Measurements from ENCODE around the gene SLMAP.

Gene SLMAP

DNA sequence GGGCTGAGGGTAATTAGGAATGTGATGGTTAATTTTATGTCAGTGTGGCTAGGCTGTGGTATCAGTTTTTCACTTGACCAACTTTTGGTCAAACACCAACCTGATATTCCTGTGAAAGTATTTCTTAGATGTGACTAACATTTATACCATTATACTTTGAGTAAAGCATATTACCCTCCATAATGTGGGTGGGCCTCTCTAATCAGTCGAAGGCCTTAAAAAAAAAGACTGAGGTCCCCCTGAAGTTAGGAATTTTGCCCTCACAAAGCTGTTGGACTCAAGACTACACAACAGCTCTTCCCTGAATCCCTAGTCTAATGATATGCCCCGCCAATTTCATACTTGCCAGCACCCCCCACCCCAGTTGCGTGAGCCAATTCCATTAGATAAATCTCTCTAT, 12.5 kb downstream of the SLMAP start:
- TF ChIP-seq, protein P1, sequence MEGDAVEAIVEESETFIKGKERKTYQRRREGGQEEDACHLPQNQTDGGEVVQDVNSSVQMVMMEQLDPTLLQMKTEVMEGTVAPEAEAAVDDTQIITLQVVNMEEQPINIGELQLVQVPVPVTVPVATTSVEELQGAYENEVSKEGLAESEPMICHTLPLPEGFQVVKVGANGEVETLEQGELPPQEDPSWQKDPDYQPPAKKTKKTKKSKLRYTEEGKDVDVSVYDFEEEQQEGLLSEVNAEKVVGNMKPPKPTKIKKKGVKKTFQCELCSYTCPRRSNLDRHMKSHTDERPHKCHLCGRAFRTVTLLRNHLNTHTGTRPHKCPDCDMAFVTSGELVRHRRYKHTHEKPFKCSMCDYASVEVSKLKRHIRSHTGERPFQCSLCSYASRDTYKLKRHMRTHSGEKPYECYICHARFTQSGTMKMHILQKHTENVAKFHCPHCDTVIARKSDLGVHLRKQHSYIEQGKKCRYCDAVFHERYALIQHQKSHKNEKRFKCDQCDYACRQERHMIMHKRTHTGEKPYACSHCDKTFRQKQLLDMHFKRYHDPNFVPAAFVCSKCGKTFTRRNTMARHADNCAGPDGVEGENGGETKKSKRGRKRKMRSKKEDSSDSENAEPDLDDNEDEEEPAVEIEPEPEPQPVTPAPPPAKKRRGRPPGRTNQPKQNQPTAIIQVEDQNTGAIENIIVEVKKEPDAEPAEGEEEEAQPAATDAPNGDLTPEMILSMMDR (conservative IDR thresholded peaks at IDR 0.05; ENCODE audit: low read depth, low read length) = no peak

DNA sequence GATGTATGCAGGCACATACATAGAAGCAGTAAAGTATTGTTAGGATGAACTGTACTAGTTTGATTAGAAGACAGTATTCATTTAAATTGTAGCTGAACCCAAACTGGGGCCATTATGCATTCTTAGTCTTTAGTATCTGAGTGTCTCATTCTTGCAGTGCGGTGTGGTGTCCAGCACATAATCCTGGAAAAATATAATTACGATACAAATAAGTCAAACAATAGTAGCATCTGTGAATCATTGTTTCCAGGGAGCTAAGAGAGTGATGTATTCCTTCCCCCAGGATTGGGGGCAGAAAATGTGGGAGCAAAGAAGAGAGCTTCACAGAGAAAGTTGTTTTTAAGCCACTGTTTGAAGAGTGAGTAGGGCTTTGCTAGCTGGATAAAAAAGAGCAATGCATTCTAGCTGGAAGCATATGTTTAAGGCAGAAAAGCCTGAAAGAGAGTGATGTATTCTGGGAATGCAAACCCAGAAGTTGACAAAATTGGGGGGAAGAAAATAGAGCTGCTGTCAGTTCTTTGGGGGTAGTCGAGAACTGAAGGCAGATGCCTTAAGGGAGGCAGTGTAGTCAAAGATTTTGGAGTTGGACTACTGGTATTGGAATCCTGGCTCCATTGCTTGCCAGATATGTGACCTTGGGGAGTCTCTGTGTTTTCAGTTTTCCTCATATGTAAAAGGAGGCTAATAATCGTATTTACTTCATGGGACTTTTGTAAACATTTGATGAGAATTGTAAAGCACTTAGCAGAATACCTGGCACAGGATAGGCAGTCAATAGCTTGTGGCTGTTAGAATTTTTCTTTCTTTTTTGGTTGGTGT, 14.1 kb downstream of the SLMAP start:
- TF ChIP-seq, protein P1 (conservative IDR thresholded peaks at IDR 0.05; ENCODE audit: low read depth, low read length) = no peak
- Histone ChIP-seq H2AFZ (ENCODE audit: low read depth) (no peak overlapping the region), H4K20me1 (ENCODE audit: insufficient read depth) (no peaks in the 10 kb centered on the region), H3K27ac (no peak overlapping the region), H3K9ac (no peak overlapping the region), H3K36me3 (ENCODE audit: insufficient read depth) (no peaks in the 10 kb centered on the region), H3K4me3 (IDR thresholded peaks at IDR 0.05; ENCODE audit: insufficient read depth, low read depth, low read length) (no peak overlapping the region), H3K79me2 (ENCODE audit: insufficient read depth, low read depth) (peaks cover 8% of the 10 kb centered on the region; the same call in 1 of the 2 replicates), H3K4me1 (ENCODE audit: low read depth, poor library complexity, severe bottlenecking) (no peaks in the 10 kb centered on the region), H3K4me2 (no peak overlapping the region), H3K27me3 (ENCODE audit: insufficient read depth, low read depth) (no peaks in the 10 kb centered on the region)

More for the DNA sequence above, 12.5 kb downstream of the SLMAP start:
- Histone ChIP-seq H3K4me3 (IDR thresholded peaks at IDR 0.05; ENCODE audit: insufficient read depth, low read depth, low read length) (no peak overlapping the region), H3K27me3 (ENCODE audit: insufficient read depth, low read depth) (no peaks in the 10 kb centered on the region), H3K9ac (no peak overlapping the region), H3K27ac (no peak overlapping the region), H4K20me1 (ENCODE audit: insufficient read depth) (no peaks in the 10 kb centered on the region), H3K36me3 (ENCODE audit: insufficient read depth) (no peaks in the 10 kb centered on the region), H2AFZ (ENCODE audit: low read depth) (no peak overlapping the region), H3K4me1 (ENCODE audit: low read depth, poor library complexity, severe bottlenecking) (no peaks in the 10 kb centered on the region), H3K4me2 (no peak overlapping the region), H3K79me2 (ENCODE audit: insufficient read depth, low read depth) (peaks cover 8% of the 10 kb centered on the region; the same call in 1 of the 2 replicates)

DNA sequence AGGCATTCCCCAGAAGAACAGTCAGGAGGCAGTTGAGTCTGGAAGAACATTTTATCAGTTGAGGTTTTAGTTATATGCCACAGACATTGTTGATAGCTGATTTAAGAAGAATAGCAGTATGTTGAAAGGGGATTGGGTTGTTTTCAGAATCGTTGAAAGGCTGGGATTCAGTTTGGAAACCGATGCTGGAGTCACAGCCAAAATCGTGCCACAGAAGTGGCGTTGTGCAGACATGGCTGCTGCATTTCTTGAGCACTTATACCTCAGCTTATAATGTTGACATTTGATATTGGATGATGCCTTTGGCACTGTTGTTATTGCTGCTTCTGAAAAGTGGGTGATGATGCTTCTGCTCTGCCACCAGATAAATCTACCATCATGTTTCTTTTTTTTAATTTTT, 16.1 kb downstream of the SLMAP start:
- H3K27me3 ChIP-seq (ENCODE audit: insufficient read depth, low read depth) = no peaks in the 10 kb centered on the region
- H3K36me3 ChIP-seq (ENCODE audit: insufficient read depth) = no peaks in the 10 kb centered on the region
- H3K79me2 ChIP-seq (ENCODE audit: insufficient read depth, low read depth) = peaks cover 8% of the 10 kb centered on the region; the same call in 1 of the 2 replicates
- TF ChIP-seq, protein P1 (conservative IDR thresholded peaks at IDR 0.05; ENCODE audit: low read depth, low read length) = no peak
- H2AFZ ChIP-seq (ENCODE audit: low read depth) = no peak overlapping the region
- H3K4me3 ChIP-seq (IDR thresholded peaks at IDR 0.05; ENCODE audit: insufficient read depth, low read depth, low read length) = no peak overlapping the region
- H4K20me1 ChIP-seq (ENCODE audit: insufficient read depth) = no peaks in the 10 kb centered on the region
- no peak overlapping the region for H3K9ac ChIP-seq
- H3K4me2 ChIP-seq = no peak overlapping the region
- no peak overlapping the region for H3K27ac ChIP-seq
- H3K4me1 ChIP-seq (ENCODE audit: low read depth, poor library complexity, severe bottlenecking) = no peaks in the 10 kb centered on the region

DNA sequence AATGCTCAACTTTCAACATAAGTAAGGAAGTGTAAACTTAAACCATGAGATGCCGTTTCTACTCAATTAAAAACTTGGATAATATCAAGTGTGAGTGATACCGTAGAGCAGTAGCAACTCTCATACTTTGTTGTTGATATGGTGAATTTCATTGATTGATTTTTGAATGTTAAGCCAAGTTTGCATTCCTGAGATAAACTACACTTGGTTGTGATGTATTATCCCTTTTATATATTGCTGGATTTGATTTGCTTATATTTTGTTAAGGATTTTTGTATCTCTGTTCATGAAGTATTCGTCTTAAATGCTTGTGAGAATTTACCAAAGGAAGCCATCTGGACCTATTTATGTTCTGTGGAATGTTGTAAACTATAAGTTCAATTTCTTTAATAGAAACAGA, 21.7 kb downstream of the SLMAP start:
- Histone ChIP-seq H3K9ac (no peak overlapping the region), H3K4me3 (IDR thresholded peaks at IDR 0.05; ENCODE audit: insufficient read depth, low read depth, low read length) (no peak overlapping the region), H3K4me1 (ENCODE audit: low read depth, poor library complexity, severe bottlenecking) (no peaks in the 10 kb centered on the region), H4K20me1 (ENCODE audit: insufficient read depth) (no peaks in the 10 kb centered on the region), H2AFZ (ENCODE audit: low read depth) (no peak overlapping the region), H3K79me2 (ENCODE audit: insufficient read depth, low read depth) (peaks cover 7% of the 10 kb centered on the region; the same call in 1 of the 2 replicates), H3K27me3 (ENCODE audit: insufficient read depth, low read depth) (no peaks in the 10 kb centered on the region), H3K36me3 (ENCODE audit: insufficient read depth) (no peaks in the 10 kb centered on the region), H3K4me2 (no peak overlapping the region), H3K27ac (no peak overlapping the region)
- TF ChIP-seq, protein P1 (conservative IDR thresholded peaks at IDR 0.05; ENCODE audit: low read depth, low read length) = no peak

Data from KMS-11 (cell line).